HG03060 (cell line): ENCODE results near the gene CENPA.
"Not testable (repeated sequence)": the region's sequence is repeated elsewhere in the genome, so short reads cannot be mapped to it uniquely, and the experiment has no call there.

Source experiments
- ATAC-seq: cut with Tn5 transposase; IDR thresholded peaks from one replicate; pipeline ENCODE4 v1.9.1; 2021; ENCODE audit warnings: low read depth, moderate number of reproducible peaks; ENCODE audit not compliant: unreplicated experiment

The CENPA gene

GRCh38 chr2:26786207-26787028 lies 562 bp downstream of the CENPA start:
- peak; percentile 4 for ATAC-seq

- ATAC-seq = no peak
These were observed 6.9 kb downstream of the CENPA start for GRCh38 chr2:26792720-26793119.

GRCh38 chr2:26793518-26793917 lies 7.7 kb downstream of the CENPA start:
- ATAC-seq = no peak

- not testable (repeated sequence) for ATAC-seq
These were observed 9.3 kb downstream of the CENPA start for GRCh38 chr2:26795135-26795534.

- no peak for ATAC-seq
These were observed 15.5 kb downstream of the CENPA start for GRCh38 chr2:26801328-26801727.

GRCh38 chr2:26801796-26802195 lies 15.9 kb downstream of the CENPA start:
- ATAC-seq = no peak

- ATAC-seq = no peak
These were observed 19.4 kb downstream of the CENPA start for GRCh38 chr2:26805241-26805676.

- no peak for ATAC-seq
These were observed 22.1 kb downstream of the CENPA start for GRCh38 chr2:26807788-26808460.

GRCh38 chr2:26809211-26809610 lies 23.4 kb downstream of the CENPA start:
- no peak for ATAC-seq

- no peak for ATAC-seq
These were observed 24.2 kb downstream of the CENPA start for GRCh38 chr2:26809876-26810577.

- ATAC-seq = no peak
These were observed 25.4 kb downstream of the CENPA start for GRCh38 chr2:26811261-26811660.

- ATAC-seq = no peak
These were observed 26.2 kb downstream of the CENPA start for GRCh38 chr2:26811791-26812694.

- ATAC-seq = no peak
These were observed 26.9 kb downstream of the CENPA start for GRCh38 chr2:26812731-26813130.

GRCh38 chr2:26814072-26814765 lies 28.4 kb downstream of the CENPA start:
- ATAC-seq = not testable (repeated sequence)

GRCh38 chr2:26816893-26817292 lies 31.0 kb downstream of the CENPA start:
- no peak for ATAC-seq

- no peak for ATAC-seq
These were observed 32.4 kb downstream of the CENPA start for GRCh38 chr2:26818255-26818654.

GRCh38 chr2:26818972-26819371 lies 33.1 kb downstream of the CENPA start:
- ATAC-seq = no peak

- ATAC-seq = no peak
These were observed 35.1 kb downstream of the CENPA start for GRCh38 chr2:26820932-26821331.

- ATAC-seq = no peak
These were observed 37.0 kb downstream of the CENPA start for GRCh38 chr2:26822877-26823276.
